K562 (cell line): ENCODE data around the gene SLC6A8. TPM values are rescaled to one million over a fixed set of nuclear protein-coding genes. Genes with fewer than 3 reads are reported as not detected.

Experiments
- REST ChIP-seq, 2 experiments: fragments of 450-650 bp; formaldehyde crosslinking in 1 of 2; IDR thresholded peaks; 2 replicates each; pipeline versions ENCODE4 v1.4.0 to v1.6.1; 2014 to 2020; ENCODE audit warnings: mild to moderate bottlenecking in 2 of 2, borderline replicate concordance in 1 of 2, low read depth in 1 of 2
- polyA plus RNA-seq, 8 experiments: library from polyadenylated mRNA; depleted of rRNA in 4 of 8; stranded (reverse) in 5 of 8; unstranded in 3 of 8; fragments of >200 nt; fragmentation: Nextera tagmentation in 2 of 8; fragmentation: Illumina TruSeq in 1 of 8; extraction: Ambion mirVana in 2 of 8; extraction: Trizol in 1 of 8; gene quantifications; 2 replicates each; pipeline versions ENCODE4 v1.2.1 to v1.2.3, GENCODE V29; 2011 to 2014; ENCODE audit warnings: inconsistent platforms in 1 of 8, missing spikeins in 1 of 8
- total RNA-seq, 7 experiments: library from RNA; depleted of rRNA in 6 of 7; stranded (reverse); fragments of >200 nt in 6 of 7; fragmentation: Illumina TruSeq in 2 of 7; extraction: Trizol in 2 of 7; gene quantifications; 2 replicates each; pipeline versions ENCODE4 v1.2.1 to v1.2.3, GENCODE V29; 2011 to 2021; ENCODE audit warnings: low replicate concordance in 1 of 7

SLC6A8 gene
- total and polyA plus RNA-seq, 9 of the 15 experiments (the other 6 are each of a cell fraction or from before 2014, with no cell fraction given), result 0.68 to 144 (median 34.3) TPM

GRCh38 chrX:153693216-153694086, 5.7 kb downstream of the SLC6A8 start (continued):
- no peak for TF ChIP-seq REST (IDR thresholded peaks at IDR 0.05; ENCODE audit: borderline replicate concordance)
- no peak for TF ChIP-seq REST (CRISPR knock-in tag; IDR thresholded peaks at IDR 0.05; ENCODE audit: low read depth)
- TF ChIP-seq, all 486 proteins: peak for 6
